BJ (cell line): ENCODE data around the gene MED13. TPM values are rescaled to one million over a fixed set of nuclear protein-coding genes. Genes with fewer than 3 reads are reported as not detected.

Experiments used
- CTCF ChIA-PET: fragments of 350-600 bp; formaldehyde crosslinking; extraction: SDS; loops from one replicate; lab custom pipeline; 2021; ENCODE audit warnings: antibody characterized with exemption, inconsistent platforms; lab: Yijun Ruan, JAX
- POLR2A ChIA-PET: fragments of 300-600 bp; sonication (Branson Sonifier 250); formaldehyde crosslinking; extraction: SDS; loops from one replicate; lab custom pipeline; 2021; ENCODE audit warnings: antibody characterized with exemption; lab: Charles Lee
- DNase-seq: peaks from one replicate; pipeline ENCODE4 v3.0.0-alpha.2; 2011; ENCODE audit warnings: low read depth
- H3K27me3 ChIP-seq: 2 replicates; pipeline ENCODE4 v1.6.0; 2011; ENCODE audit warnings: low read length; ENCODE audit not compliant: control insufficient read depth, insufficient read depth
- H3K36me3 ChIP-seq: 2 replicates; pipeline ENCODE4 v1.5.1; 2011; ENCODE audit warnings: low read length; ENCODE audit not compliant: control insufficient read depth, insufficient read depth
- H3K4me3 ChIP-seq: 2 replicates; pipeline ENCODE4 v1.5.1; 2011; ENCODE audit warnings: low read depth, mild to moderate bottlenecking, control low read depth, low read length
- polyA plus RNA-seq: library from polyadenylated mRNA; depleted of rRNA; stranded (reverse); fragments of >200 nt; gene quantifications from 2 replicates; pipeline ENCODE4 v1.2.3, GENCODE V29; 2011
- TF ChIP-seq, protein P1 (sequence below): IDR thresholded peaks from 2 replicates; pipeline ENCODE4 v1.5.1; 2011; ENCODE audit warnings: low read depth, mild to moderate bottlenecking, control low read depth, inconsistent platforms, low read length, moderate library complexity; ENCODE audit not compliant: insufficient read depth

Gene MED13
- polyA plus RNA-seq, 1 experiment: 18.4 TPM

DNA sequence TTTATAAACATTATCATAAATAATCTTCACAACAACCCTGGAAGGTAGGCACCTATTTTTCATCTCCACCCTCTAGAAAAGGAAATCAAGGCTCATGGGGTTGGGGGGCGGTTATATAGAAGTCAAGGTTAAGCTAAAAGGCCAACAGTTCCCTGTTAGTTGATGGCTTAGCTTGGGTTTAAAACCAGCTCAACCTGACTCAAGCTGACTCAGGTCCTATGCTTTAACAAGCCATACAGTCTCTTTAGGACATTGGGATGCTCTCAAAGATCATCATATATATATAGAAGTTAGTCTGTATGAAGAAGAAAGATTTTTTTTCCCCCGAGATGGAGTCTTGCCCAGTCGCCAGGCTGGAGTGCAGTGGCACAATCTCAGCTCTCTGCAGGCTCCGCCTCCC lies 44.8 kb upstream of the MED13 start:
- no peaks in the 10 kb centered on the region for H3K36me3 ChIP-seq
- ChIA-PET CTCF (interaction anchor here (0.7 to 2.0 kb wide), 12 partner anchors 9 to 247 kb away, joined by 3 to 7 read pairs (median 4); no protein-coding TSS in a partner anchor), POLR2A (no interaction called here)
- no peak for DNase-seq
- no peak overlapping the region for H3K4me3 ChIP-seq
- H3K27me3 ChIP-seq: no peaks in the 10 kb centered on the region; the same call in 1 of the 2 replicates
- TF ChIP-seq, protein P1, sequence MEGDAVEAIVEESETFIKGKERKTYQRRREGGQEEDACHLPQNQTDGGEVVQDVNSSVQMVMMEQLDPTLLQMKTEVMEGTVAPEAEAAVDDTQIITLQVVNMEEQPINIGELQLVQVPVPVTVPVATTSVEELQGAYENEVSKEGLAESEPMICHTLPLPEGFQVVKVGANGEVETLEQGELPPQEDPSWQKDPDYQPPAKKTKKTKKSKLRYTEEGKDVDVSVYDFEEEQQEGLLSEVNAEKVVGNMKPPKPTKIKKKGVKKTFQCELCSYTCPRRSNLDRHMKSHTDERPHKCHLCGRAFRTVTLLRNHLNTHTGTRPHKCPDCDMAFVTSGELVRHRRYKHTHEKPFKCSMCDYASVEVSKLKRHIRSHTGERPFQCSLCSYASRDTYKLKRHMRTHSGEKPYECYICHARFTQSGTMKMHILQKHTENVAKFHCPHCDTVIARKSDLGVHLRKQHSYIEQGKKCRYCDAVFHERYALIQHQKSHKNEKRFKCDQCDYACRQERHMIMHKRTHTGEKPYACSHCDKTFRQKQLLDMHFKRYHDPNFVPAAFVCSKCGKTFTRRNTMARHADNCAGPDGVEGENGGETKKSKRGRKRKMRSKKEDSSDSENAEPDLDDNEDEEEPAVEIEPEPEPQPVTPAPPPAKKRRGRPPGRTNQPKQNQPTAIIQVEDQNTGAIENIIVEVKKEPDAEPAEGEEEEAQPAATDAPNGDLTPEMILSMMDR: no peak

DNA sequence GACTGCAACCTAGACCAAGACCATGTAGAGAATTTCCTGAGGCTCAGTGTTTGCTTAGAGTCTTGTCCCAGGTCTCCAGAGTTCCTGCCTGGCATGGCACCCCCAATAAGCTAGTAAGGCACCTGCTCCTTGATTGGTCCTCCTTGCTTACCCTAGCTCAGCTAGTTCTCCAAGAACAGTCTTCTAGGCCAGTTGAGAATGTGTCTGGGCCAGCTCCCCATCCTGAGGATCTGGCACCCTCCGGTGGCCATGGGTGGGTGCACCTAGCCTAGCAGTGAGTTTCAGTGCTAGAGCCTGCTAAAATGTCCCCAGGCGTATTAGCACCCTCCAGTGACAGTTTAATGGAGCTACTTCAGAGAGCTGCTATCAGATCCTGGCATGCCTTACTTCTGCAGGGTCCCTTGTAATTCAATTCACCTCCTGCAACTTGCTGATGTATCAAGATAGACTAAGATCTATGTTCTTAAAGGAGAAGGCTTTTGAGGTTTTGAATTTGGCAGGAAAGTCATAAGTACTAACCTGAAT lies 44.4 kb upstream of the MED13 start:
- TF ChIP-seq, protein P1: peak; percentile 65
- Histone ChIP-seq H3K27me3 (no peaks in the 10 kb centered on the region; the same call in 1 of the 2 replicates), H3K36me3 (no peaks in the 10 kb centered on the region), H3K4me3 (no peak overlapping the region)
- CTCF ChIA-PET: interaction anchor here (0.9 to 2.0 kb wide), 12 partner anchors 9 to 246 kb away, joined by 3 to 7 read pairs (median 4); no protein-coding TSS in a partner anchor
- POLR2A ChIA-PET: no interaction called here
- DNase-seq: no peak

DNA sequence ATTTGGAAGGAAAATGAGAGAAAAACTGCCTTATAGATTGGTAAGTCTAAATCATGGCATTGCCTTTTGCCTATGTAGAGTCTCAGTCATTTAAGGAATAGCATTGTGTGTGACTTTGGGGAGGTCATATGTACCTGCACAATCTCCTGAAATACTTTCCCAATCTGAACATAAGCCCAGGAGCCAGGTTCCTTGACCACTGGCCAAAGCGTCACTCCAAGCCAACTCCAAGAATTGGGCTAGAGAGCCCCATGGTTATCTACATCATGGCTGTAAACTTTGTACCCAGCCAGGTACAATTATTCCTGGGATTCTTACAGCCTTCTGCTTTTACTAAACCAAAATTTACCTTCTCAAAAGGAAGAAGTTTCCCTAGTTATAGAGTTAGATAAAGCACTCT lies 40.8 kb upstream of the MED13 start:
- Histone ChIP-seq H3K4me3 (no peak overlapping the region), H3K27me3 (peaks cover 2% of the 10 kb centered on the region; the same call in 1 of the 2 replicates), H3K36me3 (no peaks in the 10 kb centered on the region)
- TF ChIP-seq, protein P1: no peak
- POLR2A ChIA-PET: no interaction called here
- no peak for DNase-seq
- CTCF ChIA-PET: interaction anchor here (1.7 kb wide), 1 partner anchor 40 kb away, joined by 3 read pairs; no protein-coding TSS in a partner anchor

DNA sequence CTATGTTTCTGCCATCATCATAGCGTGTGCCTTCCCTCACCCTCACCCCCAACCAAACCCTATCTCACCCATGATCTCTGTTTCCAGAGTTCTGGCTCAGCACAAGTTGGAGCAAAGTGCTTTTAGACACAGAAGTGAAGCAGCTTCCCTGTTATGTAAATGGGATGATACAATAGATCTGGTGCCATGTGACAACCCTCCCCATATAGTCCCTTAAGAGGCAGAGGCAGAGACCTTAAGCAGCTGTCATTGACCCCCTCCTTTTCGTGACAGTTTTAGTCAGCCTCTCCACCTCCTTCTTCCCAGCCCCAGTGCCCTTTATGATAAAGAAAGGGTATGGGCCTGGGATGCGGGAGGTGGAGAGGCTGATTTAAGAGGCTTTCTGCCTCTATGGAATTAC lies 40.3 kb upstream of the MED13 start:
- Histone ChIP-seq H3K4me3 (no peak overlapping the region), H3K36me3 (no peaks in the 10 kb centered on the region), H3K27me3 (peaks cover 2% of the 10 kb centered on the region)
- no peak for DNase-seq
- POLR2A ChIA-PET: no interaction called here
- CTCF ChIA-PET: interaction anchor here (1.7 kb wide), 1 partner anchor 39 kb away, joined by 3 read pairs; no protein-coding TSS in a partner anchor
- TF ChIP-seq, protein P1: no peak

DNA sequence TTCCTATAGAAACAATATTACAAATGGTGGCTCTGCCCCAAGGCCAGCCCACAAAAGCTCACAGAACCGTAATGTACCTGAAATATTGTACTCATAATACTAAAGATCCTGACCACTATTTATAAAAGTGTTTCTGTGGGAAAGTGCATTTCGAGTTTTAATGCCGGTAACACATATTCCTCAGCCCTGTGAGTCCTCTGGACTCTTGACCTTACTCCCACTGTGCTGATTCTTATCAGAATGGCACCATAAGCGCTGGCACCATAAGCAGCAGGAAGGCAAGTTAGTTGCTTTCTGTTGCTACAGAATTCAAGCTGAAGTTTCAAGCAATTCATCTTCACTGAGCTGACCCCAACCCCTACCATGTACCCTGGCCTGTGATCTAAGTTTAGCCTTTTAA lies 36.4 kb upstream of the MED13 start:
- CTCF ChIA-PET: interaction anchor here (1.2 to 1.4 kb wide), 2 partner anchors 8 to 10 kb away, joined by 3 to 4 read pairs; no protein-coding TSS in a partner anchor
- POLR2A ChIA-PET: no interaction called here
- DNase-seq: no peak
- H3K27me3 ChIP-seq: peaks cover 2% of the 10 kb centered on the region
- H3K4me3 ChIP-seq: no peak overlapping the region
- no peaks in the 10 kb centered on the region for H3K36me3 ChIP-seq
- TF ChIP-seq, protein P1: no peak
